Upper lobe of left lung (tissue), 4 donors: ENCODE results near the gene GFOD2.

Source experiments
- POLR2A ChIP-seq, 4 donors: fragments of 450-650 bp; IDR thresholded peaks; one replicate each; pipeline ENCODE4 v1.5.1; 2016 to 2017; ENCODE audit warnings: antibody characterized with exemption in 4 of 4, mild to moderate bottlenecking in 2 of 4
- TF ChIP-seq, protein P1 (sequence below), 6 experiments: fragments of 450-650 bp in 4 of 6; fragments of 200-600 bp in 2 of 6; sonication (generic) in 2 of 6; IDR thresholded peaks; one replicate each; pipeline ENCODE4 v1.5.1; 2016 to 2019; ENCODE audit warnings: antibody characterized with exemption in 6 of 6

DNA sequence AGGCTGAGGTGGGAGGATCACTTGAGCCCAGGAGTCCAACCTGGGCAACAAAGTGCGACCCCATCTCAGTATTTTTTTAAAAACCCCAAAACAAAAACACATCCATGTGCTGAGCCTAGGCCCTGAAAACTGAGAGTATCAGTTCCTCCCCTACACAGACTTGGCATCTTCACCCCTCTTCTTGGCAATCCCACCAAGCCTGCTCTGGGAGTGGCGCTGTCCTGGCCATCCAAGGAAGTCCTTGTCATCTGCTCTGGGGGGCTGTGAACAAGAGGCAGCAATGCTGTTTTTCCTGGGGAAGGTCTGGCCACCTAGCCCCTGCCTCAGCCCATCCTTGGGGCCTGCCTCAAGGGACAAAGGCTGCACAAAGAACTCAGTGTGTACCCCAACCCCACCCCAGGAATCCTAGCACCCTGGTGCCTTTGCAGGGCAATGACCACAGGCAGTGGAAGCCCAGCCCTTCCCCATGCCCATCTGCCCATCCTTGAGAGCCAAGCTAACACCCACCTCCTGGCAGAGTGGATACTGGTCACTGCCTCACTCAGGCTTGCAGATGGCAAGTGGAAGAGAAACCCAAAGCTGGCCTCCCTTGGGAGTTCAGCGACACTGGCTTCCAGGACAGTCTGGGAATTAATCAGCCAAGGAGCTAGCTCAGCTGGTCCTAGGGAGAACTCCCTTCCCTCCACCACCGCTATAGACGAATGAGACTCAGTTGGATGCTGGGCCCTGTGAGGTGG, 14.8 kb upstream of the GFOD2 start:
- TF ChIP-seq, protein P1, sequence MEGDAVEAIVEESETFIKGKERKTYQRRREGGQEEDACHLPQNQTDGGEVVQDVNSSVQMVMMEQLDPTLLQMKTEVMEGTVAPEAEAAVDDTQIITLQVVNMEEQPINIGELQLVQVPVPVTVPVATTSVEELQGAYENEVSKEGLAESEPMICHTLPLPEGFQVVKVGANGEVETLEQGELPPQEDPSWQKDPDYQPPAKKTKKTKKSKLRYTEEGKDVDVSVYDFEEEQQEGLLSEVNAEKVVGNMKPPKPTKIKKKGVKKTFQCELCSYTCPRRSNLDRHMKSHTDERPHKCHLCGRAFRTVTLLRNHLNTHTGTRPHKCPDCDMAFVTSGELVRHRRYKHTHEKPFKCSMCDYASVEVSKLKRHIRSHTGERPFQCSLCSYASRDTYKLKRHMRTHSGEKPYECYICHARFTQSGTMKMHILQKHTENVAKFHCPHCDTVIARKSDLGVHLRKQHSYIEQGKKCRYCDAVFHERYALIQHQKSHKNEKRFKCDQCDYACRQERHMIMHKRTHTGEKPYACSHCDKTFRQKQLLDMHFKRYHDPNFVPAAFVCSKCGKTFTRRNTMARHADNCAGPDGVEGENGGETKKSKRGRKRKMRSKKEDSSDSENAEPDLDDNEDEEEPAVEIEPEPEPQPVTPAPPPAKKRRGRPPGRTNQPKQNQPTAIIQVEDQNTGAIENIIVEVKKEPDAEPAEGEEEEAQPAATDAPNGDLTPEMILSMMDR (IDR thresholded peaks at IDR 0.05): no peak
- TF ChIP-seq POLR2A (IDR thresholded peaks at IDR 0.05): no peak
